ENCODE results near the gene SMIM35.

SMIM35 gene

DNA sequence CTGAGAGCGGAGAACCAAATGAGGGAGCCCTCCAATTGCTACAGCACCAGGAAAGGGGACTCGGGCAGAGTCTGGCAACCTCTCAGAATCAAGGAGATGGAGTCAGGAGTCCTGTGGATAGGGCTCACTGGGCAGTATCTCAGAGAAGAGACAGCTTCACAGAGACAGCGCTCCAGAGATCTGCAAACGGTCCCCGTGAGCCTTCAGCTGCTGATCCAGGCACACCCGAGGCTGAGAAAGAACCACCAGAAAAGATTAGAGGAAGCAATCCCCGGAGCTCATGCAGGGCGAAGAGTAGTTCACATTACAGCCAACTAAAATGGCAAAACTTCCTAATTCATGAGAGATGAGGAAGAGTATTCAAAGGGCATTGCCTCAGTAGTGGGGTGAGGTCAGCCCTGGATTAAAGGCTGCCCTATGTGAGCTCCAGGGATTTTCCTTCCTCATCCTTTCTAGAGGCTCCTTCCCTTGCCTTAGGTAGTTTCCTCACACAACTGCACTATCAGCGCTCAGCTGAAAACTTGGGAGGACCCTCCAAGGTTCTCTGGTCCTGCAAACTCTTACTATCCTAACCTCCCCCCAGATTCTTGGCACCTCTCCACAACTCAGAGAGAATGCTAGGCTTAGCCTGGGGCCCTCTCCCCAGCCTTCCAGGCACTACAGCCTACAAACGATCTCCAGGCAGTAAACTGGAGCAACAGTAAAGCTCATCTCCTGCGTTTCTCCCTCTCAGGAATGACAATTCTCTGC lies 42.1 kb upstream of the SMIM35 start:
- TF ChIP-seq GLIS2 (tag by site-specific recombination; IDR thresholded peaks at IDR 0.05) (no peak), SCRT2 (tag by site-specific recombination; IDR thresholded peaks at IDR 0.05) (no peak), HOXC10 (CRISPR knock-in tag; IDR thresholded peaks at IDR 0.05) (no peak), ZNF335 (tag by site-specific recombination; conservative IDR thresholded peaks at IDR 0.05) (0 out of 2 replicates have a peak, but pooled peaks have one; percentile 3), ZNF223 (tag by site-specific recombination; IDR thresholded peaks at IDR 0.05) (no peak), ZBTB20 (tag by site-specific recombination; IDR thresholded peaks at IDR 0.05) (0 out of 2 replicates have a peak, but pooled peaks have one; percentile 20), ZNF530 (tag by site-specific recombination; IDR thresholded peaks at IDR 0.05; ENCODE audit: low read depth) (no peak), ZNF600 (tag by site-specific recombination; IDR thresholded peaks at IDR 0.05) (no peak), ZNF169 (tag by site-specific recombination; IDR thresholded peaks at IDR 0.05) (no peak), ZNF394 (tag by site-specific recombination; IDR thresholded peaks at IDR 0.05; ENCODE audit: borderline replicate concordance) (no peak), ZNF747 (tag by site-specific recombination; IDR thresholded peaks at IDR 0.05) (no peak)
- TF ChIP-seq, protein P1, sequence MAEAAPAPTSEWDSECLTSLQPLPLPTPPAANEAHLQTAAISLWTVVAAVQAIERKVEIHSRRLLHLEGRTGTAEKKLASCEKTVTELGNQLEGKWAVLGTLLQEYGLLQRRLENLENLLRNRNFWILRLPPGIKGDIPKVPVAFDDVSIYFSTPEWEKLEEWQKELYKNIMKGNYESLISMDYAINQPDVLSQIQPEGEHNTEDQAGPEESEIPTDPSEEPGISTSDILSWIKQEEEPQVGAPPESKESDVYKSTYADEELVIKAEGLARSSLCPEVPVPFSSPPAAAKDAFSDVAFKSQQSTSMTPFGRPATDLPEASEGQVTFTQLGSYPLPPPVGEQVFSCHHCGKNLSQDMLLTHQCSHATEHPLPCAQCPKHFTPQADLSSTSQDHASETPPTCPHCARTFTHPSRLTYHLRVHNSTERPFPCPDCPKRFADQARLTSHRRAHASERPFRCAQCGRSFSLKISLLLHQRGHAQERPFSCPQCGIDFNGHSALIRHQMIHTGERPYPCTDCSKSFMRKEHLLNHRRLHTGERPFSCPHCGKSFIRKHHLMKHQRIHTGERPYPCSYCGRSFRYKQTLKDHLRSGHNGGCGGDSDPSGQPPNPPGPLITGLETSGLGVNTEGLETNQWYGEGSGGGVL (tag by site-specific recombination; IDR thresholded peaks at IDR 0.05) = 0 out of 2 replicates have a peak, but pooled peaks have one; percentile 9
- TF ChIP-seq, protein P2, sequence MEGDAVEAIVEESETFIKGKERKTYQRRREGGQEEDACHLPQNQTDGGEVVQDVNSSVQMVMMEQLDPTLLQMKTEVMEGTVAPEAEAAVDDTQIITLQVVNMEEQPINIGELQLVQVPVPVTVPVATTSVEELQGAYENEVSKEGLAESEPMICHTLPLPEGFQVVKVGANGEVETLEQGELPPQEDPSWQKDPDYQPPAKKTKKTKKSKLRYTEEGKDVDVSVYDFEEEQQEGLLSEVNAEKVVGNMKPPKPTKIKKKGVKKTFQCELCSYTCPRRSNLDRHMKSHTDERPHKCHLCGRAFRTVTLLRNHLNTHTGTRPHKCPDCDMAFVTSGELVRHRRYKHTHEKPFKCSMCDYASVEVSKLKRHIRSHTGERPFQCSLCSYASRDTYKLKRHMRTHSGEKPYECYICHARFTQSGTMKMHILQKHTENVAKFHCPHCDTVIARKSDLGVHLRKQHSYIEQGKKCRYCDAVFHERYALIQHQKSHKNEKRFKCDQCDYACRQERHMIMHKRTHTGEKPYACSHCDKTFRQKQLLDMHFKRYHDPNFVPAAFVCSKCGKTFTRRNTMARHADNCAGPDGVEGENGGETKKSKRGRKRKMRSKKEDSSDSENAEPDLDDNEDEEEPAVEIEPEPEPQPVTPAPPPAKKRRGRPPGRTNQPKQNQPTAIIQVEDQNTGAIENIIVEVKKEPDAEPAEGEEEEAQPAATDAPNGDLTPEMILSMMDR (tag by site-specific recombination; IDR thresholded peaks at IDR 0.05) = no peak
- no peak overlapping the region for H3K27ac ChIP-seq (ENCODE audit: extremely low read depth, low read depth, low read length)
- no peak overlapping the region for H3K4me3 ChIP-seq (ENCODE audit: low read depth, low read length)
- no peaks in the 10 kb centered on the region for H3K36me3 ChIP-seq (ENCODE audit: control insufficient read depth in 2 of 2, insufficient read depth in 1 of 2, low read length in 2 of 2)
- no peaks in the 10 kb centered on the region for H3K9me3 ChIP-seq (ENCODE audit: control insufficient read depth, insufficient read depth, low read depth, low read length)
- POLR2A ChIA-PET = interaction anchor here (1.4 kb wide), 1 partner anchor 13 kb away, joined by 3 read pairs; no protein-coding TSS in a partner anchor
- H3K4me1 ChIP-seq (ENCODE audit: control insufficient read depth, insufficient read depth, low read length) = peaks cover 5% of the 10 kb centered on the region; the same call in 1 of the 2 replicates
- CTCF ChIA-PET = interaction anchor here (1.0 to 1.2 kb wide), 3 partner anchors 17 to 76 kb away, joined by 3 to 4 read pairs (median 3); no protein-coding TSS in a partner anchor

DNA sequence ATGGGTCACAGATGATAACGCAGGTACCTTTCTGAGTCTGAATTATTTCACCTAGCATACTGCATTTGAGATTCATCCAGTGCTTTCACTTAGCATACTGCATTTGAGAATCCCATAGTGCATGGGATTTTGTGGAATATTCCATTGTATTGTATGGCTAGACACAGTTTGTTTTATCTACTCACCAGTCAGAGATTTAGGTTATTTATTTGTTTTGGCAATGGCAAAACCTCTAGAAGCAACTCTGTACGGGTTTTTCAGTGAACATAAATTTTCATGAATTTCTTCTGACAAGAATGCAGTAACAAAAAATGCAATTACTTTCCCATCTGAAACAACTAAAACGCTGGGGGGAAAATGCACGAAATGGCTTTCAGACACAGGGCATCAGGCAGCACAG lies 41.5 kb upstream of the SMIM35 start:
- Histone ChIP-seq H3K4me1 (ENCODE audit: control insufficient read depth, insufficient read depth, low read length) (peaks cover 5% of the 10 kb centered on the region; the same call in 1 of the 2 replicates), H3K4me3 (ENCODE audit: low read depth, low read length) (no peak overlapping the region), H3K27ac (ENCODE audit: extremely low read depth, low read depth, low read length) (no peak overlapping the region), H3K9me3 (ENCODE audit: control insufficient read depth, insufficient read depth, low read depth, low read length) (no peaks in the 10 kb centered on the region), H3K36me3 (ENCODE audit: control insufficient read depth in 2 of 2, insufficient read depth in 1 of 2, low read length in 2 of 2) (no peaks in the 10 kb centered on the region)
- ChIA-PET POLR2A (interaction anchor here (1.4 kb wide), 1 partner anchor 13 kb away, joined by 3 read pairs; no protein-coding TSS in a partner anchor), CTCF (interaction anchor here (1.0 to 1.2 kb wide), 2 partner anchors 18 to 75 kb away, joined by 3 to 4 read pairs; no protein-coding TSS in a partner anchor)
- TF ChIP-seq, protein P3, sequence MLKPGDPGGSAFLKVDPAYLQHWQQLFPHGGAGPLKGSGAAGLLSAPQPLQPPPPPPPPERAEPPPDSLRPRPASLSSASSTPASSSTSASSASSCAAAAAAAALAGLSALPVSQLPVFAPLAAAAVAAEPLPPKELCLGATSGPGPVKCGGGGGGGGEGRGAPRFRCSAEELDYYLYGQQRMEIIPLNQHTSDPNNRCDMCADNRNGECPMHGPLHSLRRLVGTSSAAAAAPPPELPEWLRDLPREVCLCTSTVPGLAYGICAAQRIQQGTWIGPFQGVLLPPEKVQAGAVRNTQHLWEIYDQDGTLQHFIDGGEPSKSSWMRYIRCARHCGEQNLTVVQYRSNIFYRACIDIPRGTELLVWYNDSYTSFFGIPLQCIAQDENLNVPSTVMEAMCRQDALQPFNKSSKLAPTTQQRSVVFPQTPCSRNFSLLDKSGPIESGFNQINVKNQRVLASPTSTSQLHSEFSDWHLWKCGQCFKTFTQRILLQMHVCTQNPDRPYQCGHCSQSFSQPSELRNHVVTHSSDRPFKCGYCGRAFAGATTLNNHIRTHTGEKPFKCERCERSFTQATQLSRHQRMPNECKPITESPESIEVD (tag by site-specific recombination; IDR thresholded peaks at IDR 0.05) = 0 out of 2 replicates have a peak, but pooled peaks have one; percentile 64
- TF ChIP-seq ZNF184 (tag by site-specific recombination; IDR thresholded peaks at IDR 0.05) = no peak
- no peak for TF ChIP-seq ZNF354C (tag by site-specific recombination; IDR thresholded peaks at IDR 0.05; ENCODE audit: borderline replicate concordance, low read depth)
- no peak for TF ChIP-seq GLIS2 (tag by site-specific recombination; IDR thresholded peaks at IDR 0.05)
- no peak for TF ChIP-seq ZNF10 (tag by site-specific recombination; IDR thresholded peaks at IDR 0.05)
- TF ChIP-seq ZNF146 (tag by site-specific recombination; IDR thresholded peaks at IDR 0.05) = no peak
- TF ChIP-seq, protein P4, sequence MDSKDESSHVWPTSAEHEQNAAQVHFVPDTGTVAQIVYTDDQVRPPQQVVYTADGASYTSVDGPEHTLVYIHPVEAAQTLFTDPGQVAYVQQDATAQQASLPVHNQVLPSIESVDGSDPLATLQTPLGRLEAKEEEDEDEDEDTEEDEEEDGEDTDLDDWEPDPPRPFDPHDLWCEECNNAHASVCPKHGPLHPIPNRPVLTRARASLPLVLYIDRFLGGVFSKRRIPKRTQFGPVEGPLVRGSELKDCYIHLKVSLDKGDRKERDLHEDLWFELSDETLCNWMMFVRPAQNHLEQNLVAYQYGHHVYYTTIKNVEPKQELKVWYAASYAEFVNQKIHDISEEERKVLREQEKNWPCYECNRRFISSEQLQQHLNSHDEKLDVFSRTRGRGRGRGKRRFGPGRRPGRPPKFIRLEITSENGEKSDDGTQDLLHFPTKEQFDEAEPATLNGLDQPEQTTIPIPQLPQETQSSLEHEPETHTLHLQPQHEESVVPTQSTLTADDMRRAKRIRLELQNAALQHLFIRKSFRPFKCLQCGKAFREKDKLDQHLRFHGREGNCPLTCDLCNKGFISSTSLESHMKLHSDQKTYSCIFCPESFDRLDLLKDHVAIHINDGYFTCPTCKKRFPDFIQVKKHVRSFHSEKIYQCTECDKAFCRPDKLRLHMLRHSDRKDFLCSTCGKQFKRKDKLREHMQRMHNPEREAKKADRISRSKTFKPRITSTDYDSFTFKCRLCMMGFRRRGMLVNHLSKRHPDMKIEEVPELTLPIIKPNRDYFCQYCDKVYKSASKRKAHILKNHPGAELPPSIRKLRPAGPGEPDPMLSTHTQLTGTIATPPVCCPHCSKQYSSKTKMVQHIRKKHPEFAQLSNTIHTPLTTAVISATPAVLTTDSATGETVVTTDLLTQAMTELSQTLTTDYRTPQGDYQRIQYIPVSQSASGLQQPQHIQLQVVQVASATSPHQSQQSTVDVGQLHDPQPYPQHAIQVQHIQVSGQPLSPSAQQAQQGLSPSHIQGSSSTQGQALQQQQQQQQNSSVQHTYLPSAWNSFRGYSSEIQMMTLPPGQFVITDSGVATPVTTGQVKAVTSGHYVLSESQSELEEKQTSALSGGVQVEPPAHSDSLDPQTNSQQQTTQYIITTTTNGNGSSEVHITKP (tag by site-specific recombination; IDR thresholded peaks at IDR 0.05) = peak; percentile 54
